Measurements from ENCODE around the gene DSG2.

DNA sequence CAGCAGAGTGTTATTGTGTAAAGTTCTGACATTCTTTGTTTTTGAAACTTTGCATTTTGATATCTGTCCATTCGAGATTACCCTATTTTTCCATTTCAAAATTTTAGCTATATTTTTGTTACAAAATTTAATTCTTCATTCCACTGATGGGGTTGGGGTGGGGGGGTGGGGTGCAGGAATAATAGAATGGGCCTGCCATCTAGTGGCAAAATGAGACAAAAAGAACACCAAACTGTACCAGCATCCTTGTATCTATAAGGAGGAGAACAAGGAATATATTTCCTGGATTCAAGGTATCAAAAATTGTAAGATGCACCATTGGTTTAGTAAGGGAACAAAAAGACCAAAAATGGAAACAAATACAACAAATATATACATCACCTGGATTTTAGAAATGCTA, 65.8 kb downstream of the DSG2 start:
- no peak for TF ChIP-seq POLR2A (IDR thresholded peaks at IDR 0.05)
- TF ChIP-seq CTCF (IDR thresholded peaks at IDR 0.05): peak in 1 of 6 experiments; percentile 13
